Pons (tissue), 1 donor: Measurements from ENCODE around the gene POMT1.

Experiments used
- DNase-seq: peaks from one replicate; pipeline ENCODE4 v3.0.0-alpha.2; 2016; ENCODE audit warnings: low spot score

The POMT1 gene

GRCh38 chr9:131554843-131555351, 52.2 kb downstream of the POMT1 start:
- no peak for DNase-seq

- no peak for DNase-seq
Measured at GRCh38 chr9:131555841-131556673, 53.3 kb downstream of the POMT1 start.

- no peak for DNase-seq
Measured at GRCh38 chr9:131557855-131558548, 55.3 kb downstream of the POMT1 start.

- DNase-seq = no peak
Measured at GRCh38 chr9:131559421-131560000, 56.8 kb downstream of the POMT1 start.

GRCh38 chr9:131562032-131562959, 59.6 kb downstream of the POMT1 start:
- DNase-seq = no peak

GRCh38 chr9:131565369-131565768, 62.7 kb downstream of the POMT1 start:
- DNase-seq = no peak

- no peak for DNase-seq
Measured at GRCh38 chr9:131566158-131566557, 63.4 kb downstream of the POMT1 start.

GRCh38 chr9:131567910-131568309, 65.2 kb downstream of the POMT1 start:
- no peak for DNase-seq
